Renal cortex interstitium (tissue), 11 donors: ENCODE results near the gene PRUNE2. TPM values are rescaled to one million over a fixed set of nuclear protein-coding genes. Genes with fewer than 3 reads are reported as not detected.
"Not testable (repeated sequence)": the region's sequence is repeated elsewhere in the genome, so short reads cannot be mapped to it uniquely, and the experiment has no call there.

Experiments used
- DNase-seq, 11 donors: peaks; one replicate each; pipeline ENCODE4 v3.0.0-alpha.2; 2013; ENCODE audit warnings: low read depth in 9 of 11, low spot score in 4 of 11; ENCODE audit errors: extremely low read depth in 1 of 11
- polyA plus RNA-seq, 3 donors: library from polyadenylated mRNA; unstranded; fragments of 120-200 nt; gene quantifications; one replicate each; pipeline ENCODE4 v1.2.1, GENCODE V29; 2013; ENCODE audit not compliant: insufficient read length in 3 of 3

The PRUNE2 gene
- polyA plus RNA-seq, 3 donors = 10.9 to 14.6 (median 11.4) TPM

DNA sequence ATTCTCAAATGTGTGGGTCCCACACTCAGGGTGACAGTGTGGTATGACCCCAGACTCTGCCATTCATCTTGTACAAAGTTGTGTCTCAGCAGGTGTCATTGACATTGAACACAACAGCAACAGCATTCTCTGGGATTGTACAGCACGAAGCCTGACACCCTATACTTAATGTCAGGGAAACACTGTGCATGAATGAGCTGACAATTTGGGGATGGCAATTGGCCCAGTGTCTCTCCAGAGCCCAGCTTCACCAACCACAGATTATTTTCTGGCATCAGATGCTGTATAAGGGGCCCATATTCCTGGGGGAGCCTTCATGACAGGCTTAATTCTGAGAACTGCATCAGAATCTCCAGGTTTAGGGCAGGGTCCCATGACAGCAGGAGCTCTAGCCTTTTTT, 303.7 kb downstream of the PRUNE2 start:
- no peak for DNase-seq

DNA sequence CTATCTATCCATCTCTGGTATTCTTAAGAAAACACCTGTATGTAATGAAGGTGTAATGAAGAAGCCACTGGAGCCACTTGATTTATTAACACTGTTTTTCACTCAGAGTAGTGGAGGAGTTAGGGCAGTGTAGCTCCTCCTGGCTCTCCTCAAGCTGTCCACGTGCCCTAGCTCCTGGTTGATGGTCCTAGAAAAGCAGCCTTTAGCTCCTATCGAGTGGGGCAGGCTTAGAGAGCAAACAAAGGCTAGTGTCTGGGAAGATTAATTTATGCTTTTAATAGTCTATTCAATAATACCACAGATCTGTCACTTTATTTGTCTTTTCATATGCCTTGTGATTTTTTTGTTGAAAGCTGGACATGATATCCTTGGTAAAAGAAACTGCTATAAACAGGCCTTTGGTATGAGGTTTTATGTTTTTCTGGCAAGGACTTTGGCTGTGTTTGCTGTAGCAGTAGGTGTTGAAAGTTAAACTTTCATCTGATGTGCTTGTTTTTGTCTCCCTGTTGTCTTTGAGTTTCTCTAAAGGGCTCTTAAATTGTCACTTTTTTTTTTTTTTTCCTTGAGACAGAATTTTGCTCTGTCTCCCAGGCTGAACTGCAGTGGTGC, 305.8 kb downstream of the PRUNE2 start:
- no peak for DNase-seq

DNA sequence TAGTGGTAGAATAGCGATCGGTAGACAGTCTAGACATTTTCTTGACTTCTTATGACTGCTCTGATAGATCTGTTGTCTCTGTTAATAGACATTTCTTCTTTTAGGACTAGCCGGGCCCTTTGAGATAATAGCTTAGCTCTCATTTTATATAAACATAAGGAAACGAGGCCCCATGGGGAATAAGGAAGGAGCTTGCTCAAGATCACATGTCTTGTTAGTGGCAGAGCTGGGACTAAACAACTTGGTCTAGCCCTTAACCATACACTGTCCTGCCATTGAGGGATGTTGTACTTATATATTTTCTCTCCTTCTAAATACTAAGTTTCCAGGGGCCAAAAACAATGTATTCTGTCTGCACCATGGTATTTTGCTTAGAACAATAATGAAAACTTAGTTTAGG, 306.9 kb downstream of the PRUNE2 start:
- no peak for DNase-seq

DNA sequence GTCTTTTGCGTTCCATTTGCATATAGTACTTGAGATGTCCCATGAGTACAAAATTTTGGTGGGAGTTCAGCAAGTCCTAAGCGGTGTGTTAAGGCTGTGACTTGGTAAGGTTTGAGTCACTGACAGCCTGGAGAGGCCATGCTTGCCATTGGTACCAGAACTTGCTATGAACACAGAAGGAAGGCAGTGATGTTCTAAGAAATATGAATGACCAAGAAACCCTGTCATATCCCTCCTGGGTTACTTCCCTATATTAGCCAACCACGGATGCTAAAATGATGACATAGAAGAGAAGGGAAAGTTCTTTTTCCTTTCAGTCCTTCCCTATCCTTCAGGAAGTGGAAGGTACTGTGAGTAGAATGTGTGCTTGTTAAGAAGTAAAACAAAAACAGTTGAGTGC, 310.3 kb downstream of the PRUNE2 start:
- DNase-seq = no peak

DNA sequence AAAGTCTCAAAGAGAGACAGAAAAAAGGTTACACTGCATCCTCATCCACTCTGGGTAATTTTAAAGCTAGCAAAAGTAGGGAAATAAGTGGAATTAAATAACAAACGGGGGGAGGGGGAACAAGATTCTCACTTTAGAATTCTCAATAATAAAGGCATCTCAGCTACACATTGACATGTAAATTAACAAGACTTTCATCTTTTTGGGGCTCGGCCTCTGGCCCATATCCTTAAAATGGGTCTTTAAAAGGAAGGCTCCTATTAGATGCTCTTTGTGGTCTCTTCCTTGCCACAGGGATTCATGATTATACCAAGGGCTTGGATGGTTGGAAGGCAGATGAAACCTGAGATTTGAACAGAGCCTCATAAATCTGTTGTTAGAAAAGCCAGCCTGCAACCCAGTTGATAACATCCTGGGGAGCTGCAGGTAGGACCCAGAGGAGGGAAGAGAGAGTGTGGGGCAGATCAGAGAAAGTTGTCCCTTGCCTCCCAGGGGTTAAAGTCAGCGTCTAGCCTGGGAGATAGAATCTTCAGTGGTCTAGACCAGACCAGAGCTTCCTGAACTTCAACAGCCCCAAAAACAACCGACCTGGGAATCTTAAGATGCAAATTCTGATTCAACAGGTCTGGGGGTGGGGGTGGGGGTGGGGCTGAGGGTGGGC, 311.0 kb downstream of the PRUNE2 start:
- no peak for DNase-seq

DNA sequence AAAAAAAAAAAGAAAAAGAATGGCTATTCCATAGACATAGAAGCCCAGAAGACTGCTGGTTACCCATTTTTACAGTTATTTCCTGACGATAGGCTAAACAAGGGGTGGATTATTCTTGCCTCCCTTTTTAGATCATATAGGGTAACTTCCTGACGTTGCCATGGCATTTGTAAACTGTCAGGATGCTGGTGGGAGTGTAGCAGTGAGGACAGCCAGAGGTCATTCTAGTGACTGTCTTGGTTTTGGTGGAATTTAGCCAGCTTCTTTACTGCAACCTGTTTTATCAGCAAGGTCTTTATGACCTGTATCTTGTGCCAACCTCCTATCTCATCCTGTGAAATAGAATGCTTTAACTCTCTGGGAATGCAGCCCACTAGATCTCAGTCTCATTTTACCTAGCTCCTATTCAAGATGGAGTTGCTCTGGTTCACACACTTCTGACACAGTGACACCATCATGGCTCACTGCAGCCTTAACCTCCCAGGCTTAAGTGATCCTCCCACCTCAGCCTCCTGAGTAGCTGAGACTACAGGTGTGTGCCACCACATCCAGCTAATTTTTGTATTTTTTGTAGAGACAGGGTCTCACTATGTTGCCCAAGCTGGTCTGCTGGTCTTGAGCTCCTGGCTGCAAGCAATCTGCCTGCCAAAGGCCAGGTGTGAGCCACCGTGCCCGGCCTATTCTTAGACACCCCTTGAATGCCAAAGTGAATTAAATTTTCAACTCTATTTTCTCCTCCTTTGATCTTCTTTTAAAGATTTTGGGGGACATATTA, 311.8 kb downstream of the PRUNE2 start:
- not testable (repeated sequence) for DNase-seq

DNA sequence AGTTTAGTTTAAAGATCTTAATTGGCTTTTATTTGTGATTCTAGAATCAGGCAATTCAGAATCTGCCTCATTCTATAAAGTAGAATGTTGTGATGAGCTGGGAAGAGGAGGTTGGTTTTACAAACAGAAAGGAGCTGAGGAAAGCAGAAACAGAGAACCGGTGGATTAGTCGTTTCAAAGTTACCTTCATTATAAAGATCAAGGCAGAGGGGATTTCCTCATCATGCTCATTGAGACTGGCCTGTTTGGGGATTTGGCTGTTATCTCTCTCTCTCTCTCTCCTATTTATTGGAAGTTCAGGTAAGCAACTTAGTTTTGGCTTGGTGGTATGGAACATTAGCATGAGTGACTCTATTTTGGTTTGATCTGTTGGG, 313.0 kb downstream of the PRUNE2 start:
- no peak for DNase-seq

DNA sequence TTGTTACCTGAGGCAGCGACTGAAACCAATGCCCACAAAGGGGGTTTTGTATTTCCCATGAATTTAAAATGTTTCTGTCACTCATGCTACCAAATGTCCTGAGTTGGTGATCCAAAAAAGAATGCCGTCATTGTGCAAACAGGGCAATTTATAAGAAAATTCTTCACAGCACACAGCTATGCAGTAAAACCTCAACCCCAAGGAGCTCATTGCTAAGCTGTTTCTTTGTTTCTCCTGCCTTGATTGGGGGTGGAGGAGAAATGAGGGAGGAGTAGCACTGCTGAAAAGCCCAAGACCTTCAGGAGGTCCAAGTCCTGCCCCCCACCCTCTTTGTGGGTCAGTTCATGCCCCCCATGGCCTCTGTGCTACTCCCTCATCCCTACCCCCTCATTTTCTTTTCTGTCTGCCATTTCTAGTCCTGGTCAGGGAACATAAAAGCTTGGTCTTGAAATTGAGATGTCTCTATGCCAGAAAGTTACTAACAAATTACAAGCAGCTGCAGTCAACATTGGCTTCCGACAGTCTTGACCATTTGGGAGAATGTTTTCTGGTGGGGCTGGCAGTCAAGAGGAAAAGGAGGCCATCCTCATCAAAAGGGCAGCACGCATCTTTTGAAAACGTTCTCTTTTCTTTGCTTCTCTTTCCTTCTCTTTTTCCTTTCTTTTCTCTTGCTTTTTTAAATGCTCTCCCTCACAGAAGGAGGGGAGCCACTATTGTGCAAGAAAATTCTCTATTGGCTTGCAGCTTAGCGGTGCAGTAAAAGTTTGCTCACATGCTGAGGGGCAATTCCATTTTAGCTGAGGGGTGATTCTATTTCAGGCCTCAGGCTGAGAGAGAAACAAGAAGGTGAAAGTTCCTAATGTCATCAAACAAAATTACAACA, 313.6 kb downstream of the PRUNE2 start:
- DNase-seq = no peak

DNA sequence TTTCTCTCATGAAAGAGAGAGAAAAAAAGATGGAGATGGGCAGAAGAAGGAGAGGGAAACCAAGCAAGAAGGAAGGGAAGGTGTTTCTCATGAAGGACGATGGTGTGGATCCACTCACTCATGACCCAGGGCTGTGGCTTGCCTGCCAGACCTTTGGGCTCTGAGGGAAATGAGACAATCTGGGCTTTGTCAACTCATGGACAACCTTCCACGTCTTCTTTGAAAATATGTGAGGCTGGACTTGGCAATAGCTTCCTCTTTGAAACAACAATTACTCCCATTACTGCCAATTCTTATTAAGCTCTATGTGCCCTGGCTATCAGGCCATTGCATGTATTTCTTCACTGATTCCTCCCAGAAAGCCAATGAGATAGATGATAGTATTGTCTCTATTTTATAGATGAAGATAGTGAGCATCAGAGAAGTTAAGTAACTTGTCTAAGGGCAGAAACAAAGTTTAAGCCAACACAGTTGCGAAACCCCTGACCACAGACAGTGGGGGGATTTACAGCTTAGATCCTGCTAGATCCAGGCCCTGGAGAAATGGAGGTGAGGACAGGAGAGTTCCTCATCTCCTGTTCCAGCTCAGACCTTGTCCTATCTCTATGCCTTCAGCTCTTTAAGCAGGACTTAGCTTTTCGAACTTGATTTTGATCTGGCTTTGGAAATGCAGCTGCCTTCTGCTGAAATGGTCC, 314.5 kb downstream of the PRUNE2 start:
- no peak for DNase-seq

DNA sequence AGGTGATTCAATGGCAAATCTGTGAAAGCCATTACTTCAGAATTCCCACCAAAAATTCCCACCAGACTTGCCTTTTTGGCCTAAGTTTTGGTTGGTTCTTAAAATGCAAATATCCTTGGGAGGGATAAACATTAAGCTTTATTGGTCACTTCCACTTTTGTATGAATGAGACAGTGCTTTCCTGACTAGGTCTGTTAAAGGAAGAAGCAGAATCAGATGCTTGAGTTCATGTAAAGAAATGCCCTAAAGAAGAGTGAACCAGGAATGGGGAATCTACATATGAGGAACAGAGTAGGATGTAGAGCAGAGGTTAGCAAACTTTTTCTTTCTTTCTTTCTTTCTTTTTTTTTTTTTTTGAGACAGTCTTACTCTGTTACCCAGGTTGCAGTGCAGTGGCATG, 317.6 kb downstream of the PRUNE2 start:
- no peak for DNase-seq

DNA sequence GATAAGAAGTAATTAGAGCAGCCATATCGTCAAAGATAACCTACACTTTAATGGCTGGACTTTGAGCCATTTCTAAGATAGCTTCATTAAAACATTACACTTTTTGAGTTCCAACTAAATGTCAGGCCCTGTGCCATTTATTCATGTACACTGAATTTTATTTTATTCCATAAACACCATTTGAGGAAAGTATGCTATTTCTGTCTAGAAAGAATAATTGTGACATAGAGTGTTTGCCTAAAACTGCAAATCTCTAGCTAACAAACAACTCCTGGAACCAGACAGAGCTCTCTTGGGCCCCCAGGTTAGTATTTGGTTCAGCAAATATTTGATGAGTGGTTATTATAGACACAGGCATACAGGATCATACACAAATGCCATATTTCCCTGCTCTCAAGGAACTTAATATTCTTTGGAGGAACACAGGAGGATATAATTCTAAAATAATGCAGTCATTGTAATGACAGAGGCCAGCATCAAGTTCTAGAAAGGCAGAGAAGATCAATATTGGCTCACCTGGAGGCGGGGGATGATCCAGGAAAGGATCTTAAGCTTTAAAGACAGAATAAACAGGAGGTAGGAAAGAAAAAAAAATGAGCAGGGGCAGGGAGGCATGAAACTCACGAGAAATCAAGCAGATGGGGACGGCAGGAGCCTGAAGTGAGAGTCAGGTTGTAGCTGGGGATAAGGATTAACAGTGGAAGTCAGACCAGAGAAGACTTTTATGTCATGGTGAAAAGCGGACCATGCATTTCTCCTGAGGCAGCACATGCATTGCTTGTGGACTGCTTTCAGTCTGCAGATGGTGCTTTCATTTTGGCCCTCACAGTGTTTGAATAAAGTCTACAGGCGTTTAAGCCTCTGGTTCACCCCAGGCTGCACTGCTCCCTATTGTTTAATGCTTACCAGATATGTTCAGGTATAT, 319.3 kb downstream of the PRUNE2 start:
- DNase-seq = no peak

DNA sequence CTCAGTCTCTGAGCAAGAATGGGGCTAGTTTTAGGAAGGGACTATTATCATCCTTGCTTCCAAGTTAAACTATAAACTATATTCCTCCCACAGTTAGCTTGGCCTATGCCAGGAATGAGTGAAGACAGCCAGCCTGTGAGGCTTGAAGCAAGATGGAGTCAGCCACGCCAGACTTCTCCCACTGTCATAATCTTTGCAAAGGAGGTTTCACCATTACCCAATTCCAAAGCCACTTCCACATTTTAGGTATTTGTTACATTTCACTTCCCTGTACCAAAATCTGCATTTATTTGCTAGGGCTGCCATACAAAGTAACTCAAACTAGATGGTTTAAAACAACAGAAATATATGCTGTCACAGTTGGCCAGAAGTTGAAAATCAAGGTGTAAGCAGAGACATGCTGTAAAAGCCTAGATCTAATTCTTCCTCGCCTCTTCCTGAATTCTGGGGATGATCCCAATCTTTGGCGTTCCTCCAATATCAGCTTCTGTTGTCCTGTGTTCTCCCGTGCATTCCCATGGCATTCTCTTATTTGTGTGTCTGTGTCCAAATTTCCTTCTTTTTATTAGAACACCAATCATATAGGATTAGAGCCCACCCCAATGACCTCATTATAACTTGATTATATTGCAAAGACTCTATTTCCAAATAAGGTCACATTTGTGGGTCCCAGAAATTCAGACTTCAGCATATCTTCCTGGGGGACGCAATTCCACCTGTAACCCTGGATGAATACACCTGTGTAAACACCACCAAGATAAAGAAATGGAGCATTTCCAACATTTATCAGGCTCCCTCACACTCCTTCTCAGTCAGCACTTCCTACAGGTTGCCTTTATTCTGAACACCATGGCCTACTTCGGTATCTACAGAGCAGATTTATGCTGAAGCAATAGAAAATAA, 320.2 kb downstream of the PRUNE2 start:
- DNase-seq = no peak

DNA sequence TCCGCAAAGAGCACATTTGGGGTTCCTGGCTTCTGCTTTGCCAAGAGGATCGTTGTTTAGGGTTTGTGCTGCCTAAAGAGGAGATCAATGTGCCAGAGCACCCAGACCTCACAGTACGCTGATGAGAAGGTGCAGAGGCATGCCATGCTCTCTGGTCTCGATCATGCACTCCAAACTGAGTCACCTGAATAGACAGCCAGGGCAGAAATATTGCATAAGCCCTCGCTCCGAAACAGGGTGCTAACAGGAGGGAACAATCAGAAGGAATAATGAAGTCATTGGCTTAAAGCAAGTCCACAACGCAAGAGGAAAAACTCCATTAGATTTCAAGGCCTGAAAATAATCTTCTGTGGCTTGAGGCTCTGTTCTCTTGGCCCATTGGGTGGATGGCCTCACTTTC, 322.7 kb downstream of the PRUNE2 start:
- no peak for DNase-seq

DNA sequence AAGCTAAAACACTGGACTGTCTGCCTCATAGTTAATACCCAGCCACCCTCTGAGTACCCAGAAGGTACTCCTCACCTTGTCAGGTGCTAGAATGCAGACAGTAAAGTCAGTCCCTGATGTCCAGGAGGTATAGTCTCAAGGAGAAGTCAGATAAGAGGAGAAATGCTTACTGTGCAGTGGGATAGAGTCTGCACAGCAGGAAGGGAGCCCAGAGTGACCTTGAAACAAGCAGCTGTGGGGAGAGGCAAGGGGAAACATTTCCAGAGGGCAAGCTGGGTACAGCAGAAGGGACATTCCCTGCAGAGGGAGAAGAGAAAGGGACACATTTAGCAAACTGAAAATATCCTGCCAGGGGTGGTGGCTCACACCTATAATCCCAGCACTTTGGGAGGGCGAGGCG, 324.2 kb downstream of the PRUNE2 start:
- no peak for DNase-seq

DNA sequence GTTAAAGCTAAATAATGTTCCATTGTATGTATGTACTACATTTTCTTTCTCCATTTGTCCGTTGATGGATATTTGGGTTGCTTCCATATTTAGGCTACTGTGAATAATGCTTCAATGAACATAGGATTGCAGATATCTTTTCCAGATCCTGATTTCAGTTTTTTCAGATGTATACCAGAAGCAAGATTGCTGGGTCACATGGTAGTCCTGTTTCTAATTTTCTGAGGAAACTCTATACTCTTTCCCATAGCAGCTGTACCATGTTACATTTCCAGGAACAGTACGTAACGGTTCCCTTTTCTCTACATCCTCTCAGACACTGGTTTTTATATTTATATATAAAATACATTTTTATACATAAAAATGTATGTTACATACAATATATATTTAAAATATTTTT, 325.1 kb downstream of the PRUNE2 start:
- no peak for DNase-seq

DNA sequence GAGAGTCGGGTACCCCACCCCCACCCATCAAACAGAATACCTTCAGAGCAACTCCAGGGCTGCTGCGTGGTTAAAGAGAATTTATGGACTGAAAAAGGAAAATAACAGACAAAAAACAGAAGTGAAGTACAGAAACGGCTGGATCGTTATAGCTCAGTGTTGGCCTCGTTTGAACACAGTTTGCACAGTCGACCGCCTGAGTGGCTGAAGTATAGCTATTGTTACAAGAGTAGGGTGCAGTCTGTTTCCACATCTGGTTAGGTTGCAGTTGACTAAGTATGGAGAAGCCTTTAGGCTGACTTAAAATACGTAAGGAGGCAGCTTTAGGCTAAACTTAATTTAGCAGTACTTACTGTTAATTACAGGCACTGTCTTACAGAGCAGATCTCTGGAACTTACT, 325.7 kb downstream of the PRUNE2 start:
- no peak for DNase-seq

DNA sequence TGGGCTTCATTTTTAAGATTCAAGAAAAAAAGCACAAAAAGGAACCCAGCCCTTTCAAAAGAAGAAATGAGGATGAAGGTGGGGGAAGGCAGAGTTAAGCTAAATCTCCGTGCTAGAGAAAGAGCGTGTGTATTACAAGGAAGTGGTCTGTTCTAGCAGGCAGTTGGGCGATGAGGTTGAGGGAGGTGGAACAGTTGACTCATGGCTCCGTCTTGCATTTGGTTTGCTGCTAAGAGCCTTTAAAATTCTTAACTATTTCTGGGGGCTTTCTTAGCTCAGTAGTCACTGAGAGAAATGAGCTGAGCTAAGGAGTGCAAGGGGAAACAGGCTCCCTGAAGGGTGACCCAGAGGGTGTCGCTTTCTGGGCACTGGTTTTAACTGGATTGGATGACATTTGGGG, 329.6 kb downstream of the PRUNE2 start:
- DNase-seq = no peak
